NB4 (cell line): ENCODE results near the gene FRMD6.

Source experiments
- DNase-seq: peaks from one replicate; pipeline ENCODE4 v3.0.0; 2010; ENCODE audit warnings: low read depth
- H3K4me3 ChIP-seq: one replicate; pipeline ENCODE4 v1.5.1; 2011; ENCODE audit warnings: mild to moderate bottlenecking, low read depth, low read length, moderate library complexity
- MYC ChIP-seq: IDR thresholded peaks from 2 replicates; pipeline ENCODE4 v1.6.1; 2011; ENCODE audit warnings: low read depth, low read length
- POLR2A ChIP-seq: IDR thresholded peaks from 2 replicates; pipeline ENCODE4 v1.6.1; 2011; ENCODE audit warnings: mild to moderate bottlenecking; ENCODE audit not compliant: insufficient read length; ENCODE audit errors: extremely low read depth
- TF ChIP-seq, protein P1 (sequence below): IDR thresholded peaks from one replicate; pipeline ENCODE4 v1.5.1; 2012; ENCODE audit warnings: low read depth, low read length
- TF ChIP-seq, protein P2 (sequence below): IDR thresholded peaks from 2 replicates; pipeline ENCODE4 v1.6.1; 2011; ENCODE audit warnings: low read depth, low read length

FRMD6 gene

DNA sequence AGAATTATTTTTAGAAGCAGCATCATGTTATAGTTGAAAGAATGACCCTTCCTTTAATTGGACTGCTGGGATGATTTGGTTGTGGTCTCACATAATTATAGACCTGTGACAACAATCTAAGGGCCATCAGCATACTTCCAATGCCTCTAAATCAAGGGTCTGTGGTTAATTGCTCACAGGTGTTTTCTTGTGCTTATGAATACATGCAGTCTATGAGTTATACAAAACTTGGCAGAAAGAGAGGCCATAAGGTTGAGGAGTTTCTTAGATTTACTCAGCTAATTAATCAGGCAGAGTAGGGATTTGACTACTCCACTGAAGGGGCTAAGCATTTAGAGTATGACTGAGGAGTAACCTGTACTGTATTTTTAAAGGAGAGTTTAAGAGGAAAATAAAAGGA is 37.0 kb upstream of the FRMD6 start:
- TF ChIP-seq POLR2A (no peak), MYC (no peak)
- TF ChIP-seq, protein P1, sequence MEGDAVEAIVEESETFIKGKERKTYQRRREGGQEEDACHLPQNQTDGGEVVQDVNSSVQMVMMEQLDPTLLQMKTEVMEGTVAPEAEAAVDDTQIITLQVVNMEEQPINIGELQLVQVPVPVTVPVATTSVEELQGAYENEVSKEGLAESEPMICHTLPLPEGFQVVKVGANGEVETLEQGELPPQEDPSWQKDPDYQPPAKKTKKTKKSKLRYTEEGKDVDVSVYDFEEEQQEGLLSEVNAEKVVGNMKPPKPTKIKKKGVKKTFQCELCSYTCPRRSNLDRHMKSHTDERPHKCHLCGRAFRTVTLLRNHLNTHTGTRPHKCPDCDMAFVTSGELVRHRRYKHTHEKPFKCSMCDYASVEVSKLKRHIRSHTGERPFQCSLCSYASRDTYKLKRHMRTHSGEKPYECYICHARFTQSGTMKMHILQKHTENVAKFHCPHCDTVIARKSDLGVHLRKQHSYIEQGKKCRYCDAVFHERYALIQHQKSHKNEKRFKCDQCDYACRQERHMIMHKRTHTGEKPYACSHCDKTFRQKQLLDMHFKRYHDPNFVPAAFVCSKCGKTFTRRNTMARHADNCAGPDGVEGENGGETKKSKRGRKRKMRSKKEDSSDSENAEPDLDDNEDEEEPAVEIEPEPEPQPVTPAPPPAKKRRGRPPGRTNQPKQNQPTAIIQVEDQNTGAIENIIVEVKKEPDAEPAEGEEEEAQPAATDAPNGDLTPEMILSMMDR, result no peak
- TF ChIP-seq, protein P2, sequence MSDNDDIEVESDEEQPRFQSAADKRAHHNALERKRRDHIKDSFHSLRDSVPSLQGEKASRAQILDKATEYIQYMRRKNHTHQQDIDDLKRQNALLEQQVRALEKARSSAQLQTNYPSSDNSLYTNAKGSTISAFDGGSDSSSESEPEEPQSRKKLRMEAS, result no peak
- no peak overlapping the region for H3K4me3 ChIP-seq
- no peak for DNase-seq

DNA sequence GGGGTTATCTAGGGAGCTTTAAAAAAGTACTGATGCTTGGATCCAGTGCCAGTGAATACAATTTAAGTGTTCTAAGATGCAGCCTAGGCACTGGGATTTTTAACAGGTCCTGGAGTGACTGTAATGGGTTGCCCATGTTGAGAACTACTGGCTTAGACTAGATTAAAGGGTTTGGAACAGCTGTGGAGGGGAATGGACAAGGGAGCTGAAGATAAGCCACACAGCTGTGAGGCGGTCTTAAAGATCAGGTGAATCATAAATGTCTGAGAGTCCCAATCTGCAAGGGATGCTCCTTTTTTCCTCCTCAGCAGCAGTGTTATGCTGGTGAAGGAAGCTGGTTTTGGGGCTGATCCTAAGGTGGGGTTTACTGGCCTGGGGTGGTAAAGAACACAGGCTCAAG is 35.5 kb upstream of the FRMD6 start:
- no peak for DNase-seq
- TF ChIP-seq, protein P2, result no peak
- TF ChIP-seq, protein P1, result no peak
- TF ChIP-seq MYC, result no peak
- no peak for TF ChIP-seq POLR2A
- H3K4me3 ChIP-seq, result no peak overlapping the region

DNA sequence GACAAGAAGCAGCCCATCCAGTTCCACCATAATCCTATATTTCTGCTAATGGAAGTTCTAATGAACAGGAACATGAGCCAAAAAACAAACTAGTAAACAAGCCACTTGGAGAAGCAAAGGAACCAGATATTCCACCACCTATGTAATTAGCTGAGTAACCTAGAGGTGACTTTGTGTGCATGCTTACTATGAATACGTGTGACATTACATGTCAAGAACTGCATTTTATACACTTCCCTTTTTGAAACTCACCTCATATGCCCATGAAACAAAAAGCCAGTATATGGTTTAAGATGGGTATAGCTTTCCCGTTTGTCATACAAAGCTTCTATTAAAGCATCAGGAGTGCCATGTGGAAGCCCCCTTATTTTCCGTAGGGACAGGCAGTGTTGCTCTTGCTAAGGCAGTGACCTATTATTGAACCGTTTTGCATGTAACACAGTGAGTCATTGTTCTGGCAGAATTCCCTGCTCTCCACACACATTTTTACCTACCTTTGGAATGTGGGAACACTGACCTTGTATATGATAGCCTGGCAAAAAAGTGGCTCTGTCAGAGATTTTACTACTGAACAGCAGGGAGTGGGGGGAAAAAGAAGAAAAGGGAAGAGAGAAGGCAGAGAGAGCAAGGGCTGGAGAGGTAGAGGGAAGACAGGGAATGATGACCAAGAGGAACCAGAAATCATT is 34.8 kb upstream of the FRMD6 start:
- TF ChIP-seq, protein P1, result no peak
- no peak for TF ChIP-seq MYC
- no peak for TF ChIP-seq POLR2A
- no peak overlapping the region for H3K4me3 ChIP-seq
- no peak for DNase-seq

DNA sequence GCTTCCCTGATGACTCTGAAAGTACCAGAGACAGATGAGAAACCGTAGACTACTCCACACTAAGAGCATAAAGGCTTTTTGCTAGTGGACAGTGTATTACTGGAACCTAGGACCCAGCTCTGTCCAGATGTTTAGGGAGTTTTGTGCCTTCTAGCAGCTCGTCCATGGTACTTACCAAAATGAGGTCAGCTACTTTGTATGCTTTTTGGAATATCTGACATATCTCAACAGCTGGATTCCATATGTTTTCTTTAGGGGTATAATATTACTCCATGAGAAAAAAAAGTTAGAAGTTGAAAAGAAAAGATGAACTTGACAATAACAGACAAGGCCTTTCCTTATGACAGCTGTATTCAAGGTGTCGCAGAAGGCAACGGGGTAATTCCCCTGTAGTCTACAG is 32.1 kb upstream of the FRMD6 start:
- no peak overlapping the region for H3K4me3 ChIP-seq
- TF ChIP-seq, protein P2, result no peak
- DNase-seq, result no peak

DNA sequence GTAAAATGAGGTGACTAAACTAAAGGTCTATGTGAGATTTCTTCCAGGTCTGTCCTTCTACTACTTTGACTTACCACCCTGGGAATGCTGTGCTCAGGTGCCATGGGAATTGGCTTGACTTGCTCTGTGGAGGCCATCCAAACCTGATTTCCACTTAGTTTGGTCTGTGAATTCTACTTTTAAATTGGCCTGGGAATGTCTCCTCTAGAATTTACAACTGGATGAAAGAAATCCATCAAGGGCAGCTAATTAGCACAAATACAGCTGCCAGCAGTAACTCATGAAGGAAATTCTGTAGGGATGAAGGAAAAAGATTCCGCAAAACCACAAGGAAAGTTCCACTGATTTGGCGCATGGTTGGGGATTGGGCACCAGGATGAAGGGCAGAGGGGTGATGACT is 31.7 kb upstream of the FRMD6 start:
- no peak overlapping the region for H3K4me3 ChIP-seq
- no peak for DNase-seq
- TF ChIP-seq MYC, result no peak
- TF ChIP-seq, protein P2, result no peak
- no peak for TF ChIP-seq POLR2A

DNA sequence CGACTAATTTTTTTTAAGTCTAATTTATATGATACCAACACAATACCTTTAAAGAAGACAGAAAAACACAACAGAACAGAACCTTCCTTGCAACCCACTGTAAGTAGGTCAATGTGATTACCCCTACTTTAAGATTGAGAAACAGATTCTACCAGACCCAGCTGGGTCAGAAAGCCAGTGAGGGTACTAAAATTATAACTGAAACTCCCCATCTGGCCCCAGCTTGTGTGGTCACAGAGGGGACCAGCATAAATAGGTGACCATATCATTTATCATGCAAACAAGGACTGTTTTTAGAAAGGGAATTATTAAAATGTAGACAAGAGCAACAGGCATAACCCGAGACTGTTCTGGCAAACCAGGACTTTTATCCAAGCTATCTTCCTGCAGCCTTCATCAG is 30.1 kb upstream of the FRMD6 start:
- no peak overlapping the region for H3K4me3 ChIP-seq
- no peak for DNase-seq
- no peak for TF ChIP-seq POLR2A
- TF ChIP-seq, protein P1, result no peak
- TF ChIP-seq, protein P2, result no peak
- TF ChIP-seq MYC, result no peak

DNA sequence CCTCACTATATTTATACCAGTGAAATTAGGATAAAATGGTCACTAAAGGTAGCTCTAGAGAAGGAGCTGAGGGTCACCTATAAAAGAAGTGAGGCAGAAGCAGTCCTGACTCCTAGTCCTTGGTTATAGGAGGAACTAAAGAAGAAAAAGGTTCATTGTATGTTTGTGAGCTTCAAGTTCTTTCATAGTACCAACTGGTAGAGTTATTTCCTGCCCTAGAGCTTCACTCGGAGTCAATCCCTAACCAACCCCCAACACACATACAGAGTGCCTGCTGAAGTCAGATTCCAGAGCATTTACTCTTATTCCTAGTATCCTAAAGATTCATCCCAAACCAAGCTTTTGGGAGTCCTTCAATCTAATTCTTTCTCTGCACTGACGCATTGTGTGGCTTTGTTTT is 29.3 kb upstream of the FRMD6 start:
- H3K4me3 ChIP-seq, result no peak overlapping the region
- DNase-seq, result no peak
- TF ChIP-seq, protein P2, result no peak
- TF ChIP-seq MYC (no peak), POLR2A (no peak)
- TF ChIP-seq, protein P1, result no peak
